Measurements from ENCODE around the gene TMEM121. TPM values are rescaled to one million over a fixed set of nuclear protein-coding genes. Genes with fewer than 3 reads are reported as not detected.

The TMEM121 gene
- polyA plus RNA-seq, 1 of the 3 experiments (the other 2 are of a cell fraction) = 9.1 TPM

GRCh38 chr14:105490572-105491365, 35.6 kb upstream of the TMEM121 start, which contains the start of gene TEDC1 (continued):
- TF ChIP-seq GABPA (IDR thresholded peaks at IDR 0.05; ENCODE audit: low read depth) (peak; percentile 93), ELF1 (IDR thresholded peaks at IDR 0.05) (peak; percentile 81), NRF1 (IDR thresholded peaks at IDR 0.05; ENCODE audit: low read depth, low read length) (peak; percentile 80), FOXJ3 (CRISPR knock-in tag; IDR thresholded peaks at IDR 0.05) (peak; percentile 40; the same call in 1 of the 2 replicates)

GRCh38 chr14:105491366-105491973, 34.9 kb upstream of the TMEM121 start:
- no peak for TF ChIP-seq NFIC (IDR thresholded peaks at IDR 0.05; ENCODE audit: borderline replicate concordance)
- TF ChIP-seq IRF3 (IDR thresholded peaks at IDR 0.05; ENCODE audit: low read depth, low read length) = no peak
- no peak for TF ChIP-seq PBX3 (IDR thresholded peaks at IDR 0.05)
- no peak for TF ChIP-seq CTCF (IDR thresholded peaks at IDR 0.05)
- no peak for TF ChIP-seq FOXM1 (IDR thresholded peaks at IDR 0.05; ENCODE audit: low read depth)
- TF ChIP-seq FOXJ3 (CRISPR knock-in tag; IDR thresholded peaks at IDR 0.05) = no peak
- no peak for TF ChIP-seq JUND (IDR thresholded peaks at IDR 0.05)
- no peak for TF ChIP-seq SIN3A (IDR thresholded peaks at IDR 0.05; ENCODE audit: borderline replicate concordance, low read depth, low read length)
- no peak for TF ChIP-seq TCF12 (IDR thresholded peaks at IDR 0.05)
- TF ChIP-seq ELF1 (IDR thresholded peaks at IDR 0.05) = no peak
- TF ChIP-seq FOSL2 (IDR thresholded peaks at IDR 0.05; ENCODE audit: borderline replicate concordance, low read depth) = no peak
- Histone ChIP-seq H3K9ac (peak overlapping the region; percentile 92), H3K9me2 (no peaks in the 10 kb centered on the region), H3K27ac (ENCODE audit: low read depth in 2 of 2, low read length in 1 of 2) (peak overlapping the region; percentile 73 to 76), H3K4me3 (ENCODE audit: low read depth in 2 of 2, low read length in 1 of 2) (peak overlapping the region; percentile 70 to 78), H3K27me3 (ENCODE audit: insufficient read depth) (no peaks in the 10 kb centered on the region), H3K4me2 (peak overlapping the region; percentile 96; the same call in 1 of the 2 replicates), H3K4me1 (ENCODE audit: control insufficient read depth in 1 of 2, insufficient read depth in 2 of 2, low read depth in 1 of 2, low read length in 1 of 2) (peaks cover 5 to 20% of the 10 kb centered on the region in 2 experiments; a peak in 2 of 4 replicates), H3K79me2 (ENCODE audit: insufficient read depth) (peaks cover 13% of the 10 kb centered on the region; the same call in 1 of the 2 replicates), H3K36me3 (replicated peaks in 1 of 2; ENCODE audit: control insufficient read depth in 1 of 2, insufficient read depth in 2 of 2, low read length in 1 of 2) (no peaks in the 10 kb centered on the region), H4K20me1 (ENCODE audit: insufficient read depth) (peaks cover 11% of the 10 kb centered on the region; the same call in 1 of the 2 replicates), H3F3A (replicated peaks; ENCODE audit: insufficient read depth) (no peaks in the 10 kb centered on the region), H3K9me3 (no peaks in the 10 kb centered on the region), H2AFZ (ENCODE audit: low read depth) (no peak overlapping the region)
- ChIA-PET CTCF (interaction anchor here (0.5 to 5.9 kb wide), 10 partner anchors 11 to 411 kb away, joined by 3 to 135 read pairs (median 20); partner anchors contain the start of gene TMEM121), POLR2A (no interaction called here)
- peak; percentile 95 for DNase-seq
- 0% methylated on average over 16 of the region's 53 CpGs for WGBS (ENCODE audit: low lambda C conversion rate)

All from SK-N-SH (cell line).